ENCODE measurements around the gene CTDNEP1. TPM values are rescaled to one million over a fixed set of nuclear protein-coding genes. Genes with fewer than 3 reads are reported as not detected.

The CTDNEP1 gene
- total RNA-seq, 2 experiments from 2014 or later, result 79.3 to 80.7 TPM

DNA sequence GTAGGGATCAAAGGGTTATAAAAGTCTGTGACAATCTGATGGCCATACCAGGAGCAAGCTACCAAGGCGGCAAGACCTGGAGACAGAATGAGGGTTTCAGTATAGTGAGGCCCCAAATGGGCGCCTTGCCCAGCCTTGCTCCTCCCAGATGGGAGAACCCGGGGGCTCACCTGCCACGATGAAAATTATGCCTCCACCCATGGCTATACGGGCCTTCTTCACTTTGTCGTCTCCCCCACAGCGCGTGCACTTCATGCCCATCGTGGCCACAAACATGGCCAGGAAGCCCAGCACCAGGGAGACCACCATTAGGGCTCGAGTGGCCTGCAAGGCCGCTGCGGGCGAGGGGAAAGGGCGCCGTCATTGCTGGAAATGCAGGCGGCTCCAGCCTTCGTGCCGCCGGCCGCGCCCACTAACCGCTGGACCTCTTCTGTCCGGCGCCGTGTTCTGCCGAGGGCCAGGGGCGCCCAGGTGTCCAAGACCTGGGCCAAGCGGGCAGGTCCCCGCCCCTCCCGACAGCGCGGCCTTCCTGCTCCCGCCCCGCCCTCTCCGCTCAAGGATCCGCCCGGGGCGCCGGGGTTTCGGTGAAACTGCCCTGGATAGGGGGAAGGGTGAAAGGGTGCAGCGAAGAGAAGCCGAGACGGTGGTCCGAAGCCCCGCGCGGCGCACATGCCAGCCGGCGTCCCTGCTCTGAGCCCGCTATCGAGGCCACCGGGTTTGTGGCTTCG is 9.3 kb upstream of the CTDNEP1 start:
- Histone ChIP-seq H3K27ac (ENCODE audit: low read depth in 1 of 2, low read length in 2 of 2) (peak overlapping the region in 1 of 2 donors; percentile 21), H3K9me3 (ENCODE audit: control insufficient read depth in 1 of 2, insufficient read depth in 1 of 2, low read length in 2 of 2) (peaks cover 0 to 7% of the 10 kb centered on the region in 2 experiments), H3K36me3 (ENCODE audit: insufficient read depth, low read length) (peaks cover 30% of the 10 kb centered on the region), H3K4me1 (ENCODE audit: insufficient read depth, low read length) (peaks cover 35% of the 10 kb centered on the region), H3K4me3 (ENCODE audit: low read length) (peak overlapping the region; percentile 50), H3K27me3 (ENCODE audit: control insufficient read depth in 1 of 2, insufficient read depth in 2 of 2, low read length in 2 of 2) (peaks cover 12 to 13% of the 10 kb centered on the region in 2 experiments)
- H3K4me3 Mint-ChIP-seq, result peak overlapping the region; percentile 69
- H3K4me1 Mint-ChIP-seq (ENCODE audit: low read depth), result peaks cover 28% of the 10 kb centered on the region
- CTCF ChIA-PET, result no interaction called here
- H3K36me3 Mint-ChIP-seq (ENCODE audit: low read depth), result peaks cover 31% of the 10 kb centered on the region
- intact Hi-C loops (cut with DNase I, micrococcal nuclease), result no loop called here
- H3K27me3 Mint-ChIP-seq, result peaks cover 10% of the 10 kb centered on the region
- ATAC-seq (ENCODE audit: poor library complexity), result peak; percentile 53
- H3K27ac Mint-ChIP-seq, result peak overlapping the region; percentile 55
- peak in 9 of 14 experiments; percentile 21 to 54 (median 45) for DNase-seq
- no peaks in the 10 kb centered on the region for H3K9me3 Mint-ChIP-seq
- POLR2A ChIA-PET, result interaction anchor here (1.1 kb wide), 2 partner anchors 21 to 76 kb away, joined by 4 to 5 read pairs; partner anchors contain the start of gene ACAP1
- TF ChIP-seq, protein P1, sequence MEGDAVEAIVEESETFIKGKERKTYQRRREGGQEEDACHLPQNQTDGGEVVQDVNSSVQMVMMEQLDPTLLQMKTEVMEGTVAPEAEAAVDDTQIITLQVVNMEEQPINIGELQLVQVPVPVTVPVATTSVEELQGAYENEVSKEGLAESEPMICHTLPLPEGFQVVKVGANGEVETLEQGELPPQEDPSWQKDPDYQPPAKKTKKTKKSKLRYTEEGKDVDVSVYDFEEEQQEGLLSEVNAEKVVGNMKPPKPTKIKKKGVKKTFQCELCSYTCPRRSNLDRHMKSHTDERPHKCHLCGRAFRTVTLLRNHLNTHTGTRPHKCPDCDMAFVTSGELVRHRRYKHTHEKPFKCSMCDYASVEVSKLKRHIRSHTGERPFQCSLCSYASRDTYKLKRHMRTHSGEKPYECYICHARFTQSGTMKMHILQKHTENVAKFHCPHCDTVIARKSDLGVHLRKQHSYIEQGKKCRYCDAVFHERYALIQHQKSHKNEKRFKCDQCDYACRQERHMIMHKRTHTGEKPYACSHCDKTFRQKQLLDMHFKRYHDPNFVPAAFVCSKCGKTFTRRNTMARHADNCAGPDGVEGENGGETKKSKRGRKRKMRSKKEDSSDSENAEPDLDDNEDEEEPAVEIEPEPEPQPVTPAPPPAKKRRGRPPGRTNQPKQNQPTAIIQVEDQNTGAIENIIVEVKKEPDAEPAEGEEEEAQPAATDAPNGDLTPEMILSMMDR (IDR thresholded peaks at IDR 0.05), result no peak

DNA sequence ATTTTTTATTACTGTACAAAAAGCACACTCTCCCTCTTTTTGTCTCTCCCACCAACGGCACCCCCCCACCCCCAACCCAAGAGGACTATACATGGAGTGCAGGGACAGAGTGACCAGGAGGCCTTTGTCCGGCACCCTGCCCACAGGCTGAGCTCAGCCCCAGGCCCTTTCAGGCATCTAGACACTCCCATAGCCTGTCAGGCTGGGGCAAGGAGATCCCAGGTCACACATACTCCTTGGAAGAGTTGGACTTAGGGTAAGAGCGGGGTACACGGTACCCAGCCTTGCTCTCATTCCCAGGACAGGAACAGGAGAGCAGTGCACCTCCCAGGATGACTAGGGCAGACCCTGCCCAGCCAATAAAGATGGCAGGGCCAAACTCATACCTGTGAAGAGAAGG is 8.6 kb upstream of the CTDNEP1 start:
- H3K9me3 Mint-ChIP-seq, result no peaks in the 10 kb centered on the region
- Histone ChIP-seq H3K27me3 (ENCODE audit: control insufficient read depth in 1 of 2, insufficient read depth in 2 of 2, low read length in 2 of 2) (peaks cover 12 to 13% of the 10 kb centered on the region in 2 experiments), H3K9me3 (ENCODE audit: control insufficient read depth in 1 of 2, insufficient read depth in 1 of 2, low read length in 2 of 2) (peaks cover 0 to 7% of the 10 kb centered on the region in 2 experiments), H3K4me1 (ENCODE audit: insufficient read depth, low read length) (peaks cover 35% of the 10 kb centered on the region), H3K4me3 (ENCODE audit: low read length) (no peak overlapping the region), H3K27ac (ENCODE audit: low read depth in 1 of 2, low read length in 2 of 2) (no peak overlapping the region), H3K36me3 (ENCODE audit: insufficient read depth, low read length) (peaks cover 30% of the 10 kb centered on the region)
- H3K36me3 Mint-ChIP-seq (ENCODE audit: low read depth), result peaks cover 34% of the 10 kb centered on the region
- TF ChIP-seq, protein P1 (IDR thresholded peaks at IDR 0.05), result no peak
- ChIA-PET CTCF (no interaction called here), POLR2A (no interaction called here)
- peaks cover 28% of the 10 kb centered on the region for H3K4me1 Mint-ChIP-seq (ENCODE audit: low read depth)
- intact Hi-C loops (cut with DNase I, micrococcal nuclease), result no loop called here
- peaks cover 10% of the 10 kb centered on the region for H3K27me3 Mint-ChIP-seq
- peak overlapping the region; percentile 55 for H3K27ac Mint-ChIP-seq
- ATAC-seq (ENCODE audit: poor library complexity) (no peak), DNase-seq (peak in 1 of 14 experiments; percentile 21)
- H3K4me3 Mint-ChIP-seq, result peak overlapping the region; percentile 69

DNA sequence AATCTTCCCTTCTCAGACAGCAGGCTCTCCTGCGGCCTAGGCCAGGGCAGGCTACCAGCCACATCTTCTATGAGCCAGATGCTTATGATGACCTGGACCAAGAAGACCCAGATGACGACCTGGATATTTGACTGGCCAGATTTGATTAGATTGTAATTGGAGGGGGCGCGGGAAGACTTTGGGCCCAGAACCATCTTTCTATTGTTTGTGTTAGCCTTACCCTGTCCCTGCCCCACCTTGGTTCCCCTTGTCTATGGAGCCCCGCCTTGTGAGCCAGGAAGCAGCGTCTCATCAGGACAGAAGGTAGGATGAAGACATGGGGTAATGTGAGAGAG is 8.0 kb upstream of the CTDNEP1 start:
- peaks cover 35% of the 10 kb centered on the region for H3K4me1 ChIP-seq (ENCODE audit: insufficient read depth, low read length)
- TF ChIP-seq, protein P1 (IDR thresholded peaks at IDR 0.05), result no peak
- peaks cover 10% of the 10 kb centered on the region for H3K27me3 Mint-ChIP-seq
- CTCF ChIA-PET, result no interaction called here
- DNase-seq, result no peak
- peak overlapping the region; percentile 15 for H3K27ac Mint-ChIP-seq
- H3K27me3 ChIP-seq (ENCODE audit: control insufficient read depth in 1 of 2, insufficient read depth in 2 of 2, low read length in 2 of 2), result peaks cover 12 to 13% of the 10 kb centered on the region in 2 experiments
- no peaks in the 10 kb centered on the region for H3K9me3 Mint-ChIP-seq
- ATAC-seq (ENCODE audit: poor library complexity), result no peak
- intact Hi-C loops (cut with DNase I, micrococcal nuclease), result no loop called here
- POLR2A ChIA-PET, result no interaction called here
- no peak overlapping the region for H3K27ac ChIP-seq (ENCODE audit: low read depth in 1 of 2, low read length in 2 of 2)
- H3K4me3 Mint-ChIP-seq, result no peak overlapping the region
- H3K36me3 ChIP-seq (ENCODE audit: insufficient read depth, low read length), result peaks cover 36% of the 10 kb centered on the region
- no peak overlapping the region for H3K4me3 ChIP-seq (ENCODE audit: low read length)
- peaks cover 0 to 7% of the 10 kb centered on the region in 2 experiments for H3K9me3 ChIP-seq (ENCODE audit: control insufficient read depth in 1 of 2, insufficient read depth in 1 of 2, low read length in 2 of 2)
- H3K4me1 Mint-ChIP-seq (ENCODE audit: low read depth), result peaks cover 28% of the 10 kb centered on the region
- peaks cover 40% of the 10 kb centered on the region for H3K36me3 Mint-ChIP-seq (ENCODE audit: low read depth)

Measured in CD4-positive, alpha-beta T cell (primary cell).